Activated T-cell treated with anti-CD3 and anti-CD28 coated beads, Interleukin-2, amount 50 U/mL, for 4 hours (primary cell): ENCODE measurements around the gene CDKL2. TPM values are rescaled to one million over a fixed set of nuclear protein-coding genes. Genes with fewer than 3 reads are reported as not detected.

ENCODE experiments used
- ATAC-seq, 2 donors: fragments of 200-7000 bp; cut with Tn5 transposase; one replicate each; pipeline ENCODE4 v1.10.0; 2021
- DNase-seq: peaks from one replicate; pipeline ENCODE4 v3.0.0-alpha.2; 2020
- H3K27me3 Mint-ChIP-seq: one replicate; pipeline ENCODE4 v1.8.0; 2021; ENCODE audit warnings: low read depth, mixed read lengths
- H3K36me3 Mint-ChIP-seq: one replicate; pipeline ENCODE4 v1.8.0; 2022; ENCODE audit warnings: mixed read lengths; ENCODE audit not compliant: insufficient read depth
- H3K4me1 Mint-ChIP-seq: one replicate; pipeline ENCODE4 v1.8.0; 2021; ENCODE audit warnings: low read depth, mixed read lengths
- H3K4me3 Mint-ChIP-seq: one replicate; pipeline ENCODE4 v1.8.0; 2021; ENCODE audit warnings: mild to moderate bottlenecking, moderate library complexity, mixed read lengths
- H3K9me3 Mint-ChIP-seq: one replicate; pipeline ENCODE4 v1.8.0; 2021; ENCODE audit warnings: mixed read lengths
- total RNA-seq, 3 donors: library from RNA; stranded (reverse); gene quantifications; one replicate each; pipeline ENCODE4 v1.2.1, GENCODE V29; 2021

The CDKL2 gene
- total RNA-seq, 3 donors from 2014 or later, result 0.08 to 0.33 TPM; not detected in 1

DNA sequence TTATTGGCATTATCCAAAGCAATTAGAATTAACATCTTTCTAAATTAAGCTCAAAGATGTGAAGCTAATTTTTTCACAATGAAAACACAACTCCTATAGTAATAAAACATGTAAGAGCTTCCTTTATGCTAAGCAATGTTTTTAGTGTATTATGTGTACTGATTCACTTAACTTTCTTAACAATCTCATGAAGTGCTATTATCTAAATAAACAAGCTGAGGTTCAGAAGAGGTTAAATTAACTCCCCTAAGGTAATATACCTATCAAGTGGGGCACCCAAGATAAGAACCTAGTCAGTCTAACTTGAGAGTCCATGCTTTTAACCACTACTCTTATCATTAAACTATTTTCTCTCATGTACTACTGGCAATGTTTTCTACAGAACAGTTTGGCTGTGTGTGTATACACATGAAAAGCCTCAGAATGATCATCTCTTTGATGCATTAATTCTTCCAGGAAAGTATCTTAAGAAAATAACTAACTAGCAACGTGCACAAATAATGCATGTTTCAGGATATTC lies 29.2 kb upstream of the CDKL2 start:
- peaks cover 39% of the 10 kb centered on the region for H3K36me3 Mint-ChIP-seq
- no peaks in the 10 kb centered on the region for H3K9me3 Mint-ChIP-seq
- H3K4me1 Mint-ChIP-seq, result peaks cover 58% of the 10 kb centered on the region
- DNase-seq, result no peak
- H3K4me3 Mint-ChIP-seq, result no peak overlapping the region
- no peaks in the 10 kb centered on the region for H3K27me3 Mint-ChIP-seq
- no peak for ATAC-seq

DNA sequence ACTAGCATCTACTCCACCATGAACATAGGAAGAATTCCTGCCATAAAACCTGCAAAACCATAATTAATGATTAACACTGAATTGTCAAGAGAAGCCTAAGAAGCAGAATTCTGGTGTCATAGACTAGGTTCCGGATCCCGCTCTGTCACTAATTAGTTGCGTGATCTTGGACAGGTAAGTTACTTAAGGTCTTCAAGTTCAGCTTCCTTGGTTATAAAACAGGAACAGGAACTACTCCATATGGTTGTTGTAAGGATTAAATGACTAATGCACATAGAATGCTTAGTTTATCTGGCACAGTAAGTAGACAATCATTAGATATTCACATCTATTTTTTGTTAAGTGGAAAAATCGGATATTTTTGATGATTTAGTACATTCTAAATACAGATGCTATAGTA lies 28.5 kb upstream of the CDKL2 start:
- no peak for ATAC-seq
- peaks cover 64% of the 10 kb centered on the region for H3K4me1 Mint-ChIP-seq
- no peak overlapping the region for H3K4me3 Mint-ChIP-seq
- H3K9me3 Mint-ChIP-seq, result no peaks in the 10 kb centered on the region
- no peaks in the 10 kb centered on the region for H3K27me3 Mint-ChIP-seq
- peaks cover 44% of the 10 kb centered on the region for H3K36me3 Mint-ChIP-seq
- no peak for DNase-seq

DNA sequence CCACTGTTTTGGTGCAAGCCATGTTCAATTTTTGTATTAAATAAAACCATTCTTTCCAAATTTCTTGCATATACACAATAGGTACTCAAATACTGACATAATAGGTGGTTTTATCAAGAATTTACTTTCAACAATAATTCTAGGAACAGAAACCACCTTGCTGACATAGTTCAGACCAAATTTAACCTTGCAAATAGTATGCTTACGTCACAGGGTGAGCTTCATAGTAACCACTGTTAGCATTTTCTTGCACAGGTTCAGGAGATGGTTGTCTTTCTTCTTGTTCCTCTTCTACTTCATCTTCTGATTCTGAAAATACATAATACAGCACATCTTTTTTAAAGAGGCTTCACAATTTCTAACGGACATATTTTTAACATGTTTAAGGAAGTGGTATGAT lies 25.2 kb upstream of the CDKL2 start:
- Mint-ChIP-seq H3K9me3 (no peaks in the 10 kb centered on the region), H3K4me1 (peaks cover 51% of the 10 kb centered on the region), H3K27me3 (no peaks in the 10 kb centered on the region), H3K4me3 (no peak overlapping the region), H3K36me3 (peaks cover 41% of the 10 kb centered on the region)
- ATAC-seq (peak; percentile 78 to 84), DNase-seq (no peak)

DNA sequence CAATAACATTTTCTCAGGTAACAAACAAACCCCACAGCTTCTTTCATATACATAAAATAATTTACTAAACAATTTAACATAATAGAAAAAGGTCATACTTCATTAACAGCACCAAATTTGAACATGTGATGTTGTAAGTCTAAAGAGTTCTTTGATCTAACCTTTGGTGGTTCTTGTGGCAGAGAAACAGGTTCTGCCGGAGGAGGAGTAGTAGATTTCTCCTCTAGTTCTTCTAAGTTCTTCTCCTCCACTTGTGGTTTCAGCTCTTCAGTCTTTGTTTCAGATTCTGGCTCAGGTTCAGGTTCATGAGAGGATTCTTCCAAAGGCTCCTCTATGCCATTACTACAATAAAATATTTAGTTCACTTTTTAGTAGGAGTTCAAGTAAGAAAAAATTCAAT lies 24.6 kb upstream of the CDKL2 start:
- Mint-ChIP-seq H3K4me1 (peaks cover 48% of the 10 kb centered on the region), H3K9me3 (no peaks in the 10 kb centered on the region), H3K36me3 (peaks cover 40% of the 10 kb centered on the region), H3K27me3 (no peaks in the 10 kb centered on the region), H3K4me3 (peak overlapping the region; percentile 27)
- DNase-seq (no peak), ATAC-seq (peak; percentile 42 to 47)

DNA sequence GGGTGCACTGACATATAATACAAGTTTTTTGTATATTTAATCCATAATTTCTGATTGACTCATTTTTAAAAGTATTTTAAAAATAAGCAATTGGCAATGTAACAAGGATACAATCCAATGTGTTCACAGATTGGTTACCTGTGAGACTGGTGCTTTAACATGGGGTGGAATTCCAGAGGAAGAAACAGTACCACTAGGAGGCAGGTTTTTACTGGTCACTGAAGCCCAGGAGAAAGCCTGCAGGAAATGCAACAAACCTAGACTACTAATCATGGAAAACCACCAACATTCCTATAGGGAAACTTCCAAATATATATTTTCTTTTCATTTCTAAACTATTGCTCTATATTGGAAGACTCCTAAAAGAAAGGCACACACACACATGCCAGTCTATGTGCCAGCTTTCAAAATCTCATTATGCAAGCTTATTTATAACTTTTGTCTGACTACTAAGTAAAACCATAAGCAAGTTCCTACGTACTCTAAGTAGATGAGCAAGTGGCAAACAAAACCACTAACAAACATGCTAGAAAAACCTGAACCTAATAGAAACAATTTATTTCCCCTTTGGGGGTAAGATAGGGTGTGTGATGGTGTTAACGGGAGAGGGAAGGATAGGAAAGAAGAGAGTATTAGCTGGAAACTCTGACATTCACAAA lies 23.6 kb upstream of the CDKL2 start:
- no peak for DNase-seq
- H3K36me3 Mint-ChIP-seq, result peaks cover 33% of the 10 kb centered on the region
- peaks cover 44% of the 10 kb centered on the region for H3K4me1 Mint-ChIP-seq
- H3K27me3 Mint-ChIP-seq, result no peaks in the 10 kb centered on the region
- no peaks in the 10 kb centered on the region for H3K9me3 Mint-ChIP-seq
- peak in 1 of 2 donors; percentile 15 for ATAC-seq
- no peak overlapping the region for H3K4me3 Mint-ChIP-seq

DNA sequence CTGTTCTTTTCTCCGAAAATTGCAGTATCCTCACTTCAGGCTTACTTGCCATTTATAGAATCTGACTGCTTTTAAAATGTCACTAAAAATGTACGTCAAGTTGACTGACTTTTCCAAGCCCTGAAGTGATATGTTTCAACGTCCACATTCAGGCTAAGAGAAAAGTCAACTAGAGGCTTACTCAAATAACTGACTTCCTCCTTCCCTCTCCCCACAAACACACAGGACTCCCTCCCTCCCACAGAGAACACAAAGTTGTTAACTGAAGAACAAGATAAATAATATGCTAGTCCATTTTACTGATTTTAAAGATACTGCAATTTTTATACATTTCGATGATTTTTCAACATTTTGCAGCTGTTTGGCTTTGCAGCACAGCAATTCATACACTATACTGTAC lies 13.8 kb upstream of the CDKL2 start:
- peaks cover 47% of the 10 kb centered on the region for H3K36me3 Mint-ChIP-seq
- no peak for ATAC-seq
- peaks cover 7% of the 10 kb centered on the region for H3K4me1 Mint-ChIP-seq
- no peaks in the 10 kb centered on the region for H3K27me3 Mint-ChIP-seq
- no peak overlapping the region for H3K4me3 Mint-ChIP-seq
- no peaks in the 10 kb centered on the region for H3K9me3 Mint-ChIP-seq
- DNase-seq, result no peak

DNA sequence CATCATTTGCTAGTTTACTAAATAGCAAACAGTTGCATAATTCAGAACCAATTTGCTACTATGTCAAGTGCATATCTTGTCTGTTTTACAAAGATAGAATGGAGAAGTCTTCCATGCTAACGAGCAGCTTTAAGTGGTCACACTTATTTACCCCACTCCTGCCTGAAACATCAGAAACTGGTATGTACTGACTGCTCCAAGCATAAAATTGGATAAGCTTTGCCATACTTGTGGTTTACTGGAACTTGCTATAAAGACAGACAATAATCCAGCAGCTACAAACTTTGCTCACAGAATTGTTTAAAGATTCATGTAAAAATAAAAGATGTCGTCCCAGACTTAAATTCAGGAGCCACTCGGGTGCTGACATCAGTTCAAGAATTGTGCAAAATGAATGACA lies 13.3 kb upstream of the CDKL2 start:
- no peaks in the 10 kb centered on the region for H3K27me3 Mint-ChIP-seq

DNA sequence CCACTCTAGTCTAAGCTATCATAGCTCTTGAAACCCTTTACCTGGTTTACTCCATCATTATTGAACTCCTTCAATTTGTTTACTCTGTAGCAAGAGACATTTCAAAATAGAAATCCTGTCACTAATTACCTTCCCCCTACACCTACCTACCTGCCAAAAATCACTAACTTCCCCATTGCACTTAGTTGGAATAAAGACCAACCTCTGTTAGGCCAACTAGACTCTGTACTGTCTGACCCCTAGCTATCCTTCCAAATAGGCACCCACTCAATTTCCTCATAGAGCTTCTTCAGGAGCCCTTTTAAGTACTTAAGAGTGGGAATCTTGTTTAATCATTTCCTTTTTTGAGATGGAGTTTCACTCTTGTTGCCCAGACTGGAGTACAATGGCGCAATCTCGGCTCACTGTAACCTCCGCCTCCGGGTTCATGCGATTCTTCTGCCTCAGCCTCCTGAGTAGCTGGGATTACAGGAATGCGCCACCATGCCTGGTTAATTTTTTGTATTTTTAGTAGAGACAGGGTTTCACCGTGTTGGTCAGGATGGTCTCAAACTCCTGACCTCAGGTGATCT lies 8.9 kb upstream of the CDKL2 start:
- Mint-ChIP-seq H3K27me3 (no peaks in the 10 kb centered on the region), H3K36me3 (peaks cover 14% of the 10 kb centered on the region), H3K4me1 (peaks cover 7% of the 10 kb centered on the region), H3K9me3 (no peaks in the 10 kb centered on the region), H3K4me3 (no peak overlapping the region)
- no peak for DNase-seq
- ATAC-seq, result no peak

More for the DNA sequence above, 13.3 kb upstream of the CDKL2 start:
- no peak for DNase-seq
- ATAC-seq, result no peak
- peaks cover 46% of the 10 kb centered on the region for H3K36me3 Mint-ChIP-seq
- no peak overlapping the region for H3K4me3 Mint-ChIP-seq
- H3K9me3 Mint-ChIP-seq, result no peaks in the 10 kb centered on the region
- peaks cover 7% of the 10 kb centered on the region for H3K4me1 Mint-ChIP-seq

DNA sequence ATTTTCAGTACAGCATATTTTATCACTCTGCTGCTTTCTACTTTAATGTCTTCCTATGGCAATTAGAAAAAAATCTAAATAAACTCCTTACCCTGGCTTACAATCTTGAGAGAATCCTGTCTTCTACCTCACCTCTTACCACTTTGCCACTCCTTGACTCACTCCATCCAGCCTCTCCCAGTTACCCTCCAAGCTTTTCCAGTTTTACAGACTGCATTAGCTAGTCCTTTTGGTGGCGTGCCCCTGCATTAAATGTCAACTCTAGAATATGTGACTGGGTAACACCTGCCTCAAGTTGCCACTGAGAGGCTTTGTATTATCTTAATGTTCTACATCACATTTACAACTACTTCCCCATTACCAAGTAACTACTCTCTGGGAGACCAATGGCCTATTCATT lies 7.5 kb upstream of the CDKL2 start:
- Mint-ChIP-seq H3K4me3 (no peak overlapping the region), H3K4me1 (peaks cover 4% of the 10 kb centered on the region), H3K27me3 (no peaks in the 10 kb centered on the region), H3K36me3 (peaks cover 10% of the 10 kb centered on the region), H3K9me3 (no peaks in the 10 kb centered on the region)
- DNase-seq (no peak), ATAC-seq (no peak)

DNA sequence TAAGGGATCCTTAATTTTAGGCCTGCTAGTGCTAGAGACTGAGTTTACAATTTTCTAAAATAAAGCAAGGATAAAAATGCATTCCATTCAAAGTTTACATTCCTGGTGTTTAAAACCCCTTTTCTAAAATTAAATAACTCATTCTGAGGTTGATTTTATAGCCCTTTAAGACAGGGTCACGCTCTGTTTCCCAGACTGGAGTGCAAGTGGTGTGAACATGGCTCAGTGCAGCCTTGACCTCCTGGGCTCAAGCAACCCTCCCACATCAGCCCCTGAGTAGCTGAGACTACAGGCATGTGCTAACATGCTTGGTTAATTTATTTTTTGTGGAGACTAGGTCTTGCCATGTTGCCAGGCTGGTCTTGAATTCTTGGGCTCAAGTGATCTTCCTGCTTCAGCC lies 6.8 kb upstream of the CDKL2 start:
- H3K4me1 Mint-ChIP-seq, result peaks cover 2% of the 10 kb centered on the region
- no peaks in the 10 kb centered on the region for H3K9me3 Mint-ChIP-seq
- H3K4me3 Mint-ChIP-seq, result no peak overlapping the region
- no peak for DNase-seq
- peaks cover 7% of the 10 kb centered on the region for H3K36me3 Mint-ChIP-seq
- no peak for ATAC-seq
- H3K27me3 Mint-ChIP-seq, result no peaks in the 10 kb centered on the region

DNA sequence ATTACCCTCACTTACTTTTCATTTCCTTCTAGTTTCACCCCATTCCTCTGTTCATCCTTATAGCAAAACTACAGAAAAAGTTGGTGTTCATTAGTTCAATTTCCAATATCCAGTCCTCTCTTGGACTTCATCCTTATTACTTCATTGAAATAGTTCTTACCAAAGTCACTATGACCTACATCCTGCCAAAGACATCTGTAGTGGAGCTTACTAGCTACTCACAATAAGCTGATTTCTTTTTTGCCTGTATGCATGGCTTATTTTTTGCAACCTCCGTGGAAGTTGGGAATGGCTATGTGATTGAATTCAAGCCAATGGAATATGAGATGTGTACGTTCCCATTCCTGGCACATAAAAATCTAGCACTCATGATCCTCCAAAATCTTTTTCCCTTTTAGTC lies 4.6 kb upstream of the CDKL2 start:
- H3K9me3 Mint-ChIP-seq, result no peaks in the 10 kb centered on the region
- ATAC-seq, result no peak
- H3K4me3 Mint-ChIP-seq, result no peak overlapping the region
- peaks cover 9% of the 10 kb centered on the region for H3K4me1 Mint-ChIP-seq
- no peaks in the 10 kb centered on the region for H3K27me3 Mint-ChIP-seq
- no peak for DNase-seq
- H3K36me3 Mint-ChIP-seq, result peaks cover 3% of the 10 kb centered on the region

DNA sequence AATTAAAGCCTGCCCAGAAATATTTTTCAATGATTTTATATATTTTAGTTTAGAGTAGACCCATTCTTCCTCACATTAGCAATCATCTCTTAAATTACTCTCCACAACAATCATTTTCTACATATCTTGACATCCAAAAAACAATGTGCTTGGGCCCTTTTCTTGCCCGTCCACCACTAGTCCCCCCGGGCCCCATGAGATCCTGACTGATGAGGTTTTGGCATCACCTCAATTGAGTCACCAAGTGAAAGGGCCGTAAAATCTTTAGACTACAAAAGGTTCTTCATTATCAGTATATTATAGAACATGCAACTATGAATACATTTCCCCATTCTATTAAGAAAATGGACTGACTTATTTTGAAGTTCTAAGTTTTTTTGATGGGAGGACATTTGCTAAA lies 4.0 kb upstream of the CDKL2 start:
- Mint-ChIP-seq H3K4me3 (no peak overlapping the region), H3K27me3 (no peaks in the 10 kb centered on the region), H3K36me3 (no peaks in the 10 kb centered on the region), H3K9me3 (no peaks in the 10 kb centered on the region), H3K4me1 (peaks cover 10% of the 10 kb centered on the region)
- DNase-seq (no peak), ATAC-seq (no peak)

DNA sequence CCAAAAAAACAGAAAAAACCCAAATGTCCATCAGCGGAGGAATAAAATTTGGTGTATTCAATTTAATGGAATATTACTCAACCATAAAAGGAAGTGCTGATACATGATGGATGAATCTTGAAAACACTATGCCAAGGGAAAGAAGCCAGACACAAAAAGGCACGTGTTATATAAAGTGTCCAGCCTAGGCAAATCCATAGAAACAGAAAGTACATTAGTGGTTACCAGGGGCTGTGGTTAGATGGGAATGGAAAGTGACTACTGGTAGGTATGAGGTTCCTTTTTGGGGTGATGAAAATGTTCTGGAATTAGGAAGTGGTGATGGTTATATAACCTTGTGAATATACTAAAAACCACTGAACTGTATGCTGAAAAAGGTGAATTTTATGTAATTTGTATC lies 3.5 kb upstream of the CDKL2 start:
- no peaks in the 10 kb centered on the region for H3K9me3 Mint-ChIP-seq
- H3K27me3 Mint-ChIP-seq, result no peaks in the 10 kb centered on the region
- no peak for ATAC-seq
- no peaks in the 10 kb centered on the region for H3K36me3 Mint-ChIP-seq
- no peak for DNase-seq
- no peak overlapping the region for H3K4me3 Mint-ChIP-seq
- peaks cover 10% of the 10 kb centered on the region for H3K4me1 Mint-ChIP-seq

DNA sequence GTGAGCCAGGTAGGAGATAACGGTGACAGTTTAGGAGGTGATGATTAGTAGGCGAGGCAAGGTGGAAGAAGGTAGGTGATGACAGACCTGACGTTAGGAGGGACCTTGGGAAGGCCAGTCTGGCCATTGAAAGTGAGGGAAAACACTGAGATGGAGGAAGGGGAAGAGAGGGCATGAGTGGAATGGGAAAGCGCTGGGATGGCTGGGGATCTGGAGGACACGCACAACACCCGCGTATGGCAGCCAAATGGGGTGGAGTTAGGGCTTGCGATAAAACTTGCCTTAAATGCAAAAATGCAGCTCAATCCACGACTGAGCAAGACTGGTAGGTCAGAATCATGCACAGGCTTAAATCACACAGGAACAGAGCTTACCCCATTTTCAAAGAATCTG lies 605 bp upstream of the CDKL2 start:
- Mint-ChIP-seq H3K36me3 (no peaks in the 10 kb centered on the region), H3K4me1 (peaks cover 10% of the 10 kb centered on the region), H3K27me3 (no peaks in the 10 kb centered on the region), H3K4me3 (peak overlapping the region; percentile 78), H3K9me3 (no peaks in the 10 kb centered on the region)
- no peak for DNase-seq
- ATAC-seq, result no peak

DNA sequence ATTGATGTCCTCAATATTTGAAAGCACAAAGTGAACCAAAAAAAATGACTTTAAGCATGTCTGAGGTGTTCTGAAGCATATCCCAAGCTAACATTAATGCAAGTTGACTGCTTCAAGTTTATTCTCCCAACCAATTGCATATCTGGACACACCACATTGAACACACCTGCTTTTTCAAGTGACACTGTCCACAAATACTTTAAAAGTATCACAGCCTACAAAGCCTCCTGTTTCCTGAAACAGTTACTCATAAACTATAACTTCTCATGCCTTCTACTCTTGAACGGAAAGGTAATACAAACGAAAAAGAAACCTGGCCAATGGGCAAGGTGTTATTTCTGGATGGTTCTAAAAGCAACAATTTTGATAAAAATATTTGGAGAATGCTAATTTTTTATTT lies 1.1 kb downstream of the CDKL2 start:
- ATAC-seq, result no peak
- H3K9me3 Mint-ChIP-seq, result no peaks in the 10 kb centered on the region
- no peaks in the 10 kb centered on the region for H3K27me3 Mint-ChIP-seq
- DNase-seq, result no peak
- peaks cover 10% of the 10 kb centered on the region for H3K4me1 Mint-ChIP-seq
- H3K4me3 Mint-ChIP-seq, result peak overlapping the region; percentile 8
- no peaks in the 10 kb centered on the region for H3K36me3 Mint-ChIP-seq
